ENCODE results near the gene RFLNA.

GRCh38 chr12:124336742-124337520 is 42.0 kb downstream of the RFLNA start:
- TF ChIP-seq POLR2A (IDR thresholded peaks at IDR 0.05; ENCODE audit: low read depth, low read length) (no peak), POLR2AphosphoS5 (IDR thresholded peaks at IDR 0.05; ENCODE audit: low read depth, low read length) (no peak)

Data from GM12892 (cell line).